Hepatocyte (in vitro differentiated cells): ENCODE measurements around the gene EXOC1. TPM values are rescaled to one million over a fixed set of nuclear protein-coding genes. Genes with fewer than 3 reads are reported as not detected.

Source experiments
- DNase-seq: peaks from one replicate; pipeline ENCODE4 v3.0.0-alpha.2; 2016; ENCODE audit warnings: low spot score
- H2AFZ ChIP-seq: fragments of 200-600 bp; sonication (generic); 2 replicates; pipeline ENCODE4 v1.6.0; 2016; ENCODE audit warnings: antibody characterized with exemption, mild to moderate bottlenecking
- H3K27ac ChIP-seq: fragments of 200-600 bp; sonication (generic); 2 replicates; pipeline ENCODE4 v1.5.1; 2016; ENCODE audit warnings: mild to moderate bottlenecking
- H3K27me3 ChIP-seq: fragments of 200-600 bp; sonication (generic); 2 replicates; pipeline ENCODE4 v1.6.1; 2016
- H3K36me3 ChIP-seq: fragments of 200-600 bp; sonication (generic); replicated peaks from 2 replicates; pipeline ENCODE4 v1.5.1; 2016; ENCODE audit warnings: low read depth; ENCODE audit not compliant: insufficient read depth
- H3K4me1 ChIP-seq: fragments of 200-600 bp; sonication (generic); 2 replicates; pipeline ENCODE4 v1.5.1; 2016; ENCODE audit warnings: mild to moderate bottlenecking, moderate library complexity; ENCODE audit not compliant: insufficient read depth
- H3K4me2 ChIP-seq: fragments of 200-600 bp; sonication (generic); 2 replicates; pipeline ENCODE4 v1.6.0; 2016
- H3K4me3 ChIP-seq: fragments of 200-600 bp; sonication (generic); 2 replicates; pipeline ENCODE4 v1.5.1; 2016; ENCODE audit warnings: mild to moderate bottlenecking
- H3K79me2 ChIP-seq: fragments of 200-600 bp; sonication (generic); 2 replicates; pipeline ENCODE4 v1.6.0; 2017; ENCODE audit warnings: mild to moderate bottlenecking
- H3K9me2 ChIP-seq: fragments of 200-600 bp; sonication (generic); replicated peaks from 2 replicates; pipeline ENCODE4 v1.6.0; 2017; ENCODE audit warnings: mild to moderate bottlenecking; ENCODE audit not compliant: insufficient read depth
- H3K9me3 ChIP-seq: fragments of 200-600 bp; sonication (generic); 2 replicates; pipeline ENCODE4 v1.5.1; 2016; ENCODE audit warnings: low read depth, mild to moderate bottlenecking
- H4K20me1 ChIP-seq: fragments of 200-600 bp; sonication (generic); 2 replicates; pipeline ENCODE4 v1.6.0; 2016; ENCODE audit warnings: mild to moderate bottlenecking; ENCODE audit not compliant: insufficient read depth, poor library complexity, severe bottlenecking
- CTCF ChIP-seq: fragments of 200-600 bp; sonication (generic); IDR thresholded peaks from 2 replicates; pipeline ENCODE4 v1.5.1; 2016; ENCODE audit warnings: antibody characterized with exemption, mild to moderate bottlenecking; ENCODE audit not compliant: poor library complexity
- EZH2 ChIP-seq: fragments of 200-600 bp; sonication (generic); IDR thresholded peaks from 2 replicates; pipeline ENCODE4 v1.6.1; 2016; ENCODE audit warnings: antibody characterized with exemption, mild to moderate bottlenecking, borderline replicate concordance
- EZH2phosphoT487 ChIP-seq: fragments of 200-600 bp; sonication (generic); IDR thresholded peaks from one replicate; pipeline ENCODE4 v1.6.1; 2018; ENCODE audit warnings: antibody characterized with exemption, mild to moderate bottlenecking, low read depth, moderate library complexity; ENCODE audit not compliant: unreplicated experiment, severe bottlenecking
- WGBS: methylation state at CpG from one replicate; pipeline ENCODE4 v1.1.6; 2016; ENCODE audit warnings: low lambda C conversion rate; ENCODE audit errors: missing lambda C conversion rate; 5-methylcytosine and 5-hydroxymethylcytosine counted together
- polyA plus RNA-seq: library from polyadenylated mRNA; unstranded; fragments of >200 nt; fragmentation: Nextera tagmentation; extraction: Ambion mirVana; gene quantifications from 2 replicates; pipeline ENCODE4 v1.2.1, GENCODE V29; 2016
- total RNA-seq: library from RNA; depleted of rRNA; stranded (reverse); fragments of >200 nt; gene quantifications from 2 replicates; pipeline ENCODE4 v1.2.3, GENCODE V29; 2014

EXOC1 gene
- total and polyA plus RNA-seq, 2 experiments from 2014 or later = 15.7 to 31.4 TPM

GRCh38 chr4:55849724-55850123, 3.7 kb upstream of the EXOC1 start:
- H4K20me1 ChIP-seq = no peaks in the 10 kb centered on the region
- H3K4me1 ChIP-seq = peaks cover 5% of the 10 kb centered on the region
- TF ChIP-seq EZH2phosphoT487 (no peak), EZH2 (no peak), CTCF (no peak)
- WGBS = 85% methylated on average over 9 of the region's 9 CpGs
- no peak overlapping the region for H3K27ac ChIP-seq
- H2AFZ ChIP-seq = no peak overlapping the region
- H3K36me3 ChIP-seq = no peaks in the 10 kb centered on the region
- no peak overlapping the region for H3K4me3 ChIP-seq
- peaks cover 7% of the 10 kb centered on the region for H3K79me2 ChIP-seq
- H3K4me2 ChIP-seq = no peak overlapping the region
- DNase-seq = no peak
- no peaks in the 10 kb centered on the region for H3K9me2 ChIP-seq
- H3K27me3 ChIP-seq = no peaks in the 10 kb centered on the region
- no peaks in the 10 kb centered on the region for H3K9me3 ChIP-seq

- TF ChIP-seq CTCF (no peak), EZH2phosphoT487 (no peak)
- H3K4me2 ChIP-seq = no peak overlapping the region
- WGBS = 81% methylated on average over 6 of the region's 6 CpGs
- no peak overlapping the region for H3K4me3 ChIP-seq
- H3K36me3 ChIP-seq = no peaks in the 10 kb centered on the region
- peaks cover 24% of the 10 kb centered on the region for H3K79me2 ChIP-seq
- H2AFZ ChIP-seq = no peak overlapping the region
- peaks cover 7% of the 10 kb centered on the region for H3K4me1 ChIP-seq
- H3K27ac ChIP-seq = no peak overlapping the region
- no peaks in the 10 kb centered on the region for H3K9me2 ChIP-seq
- H3K9me3 ChIP-seq = no peaks in the 10 kb centered on the region
- no peak for DNase-seq
- no peaks in the 10 kb centered on the region for H4K20me1 ChIP-seq
- no peaks in the 10 kb centered on the region for H3K27me3 ChIP-seq
Observed at GRCh38 chr4:55851885-55852284, 1.6 kb upstream of the EXOC1 start.

- Histone ChIP-seq H3K4me1 (peaks cover 7% of the 10 kb centered on the region), H3K9me3 (no peaks in the 10 kb centered on the region), H3K79me2 (peaks cover 34% of the 10 kb centered on the region), H3K9me2 (no peaks in the 10 kb centered on the region), H3K4me2 (peak overlapping the region; percentile 85), H3K36me3 (no peaks in the 10 kb centered on the region), H3K27me3 (no peaks in the 10 kb centered on the region), H3K4me3 (peak overlapping the region; percentile 67), H4K20me1 (no peaks in the 10 kb centered on the region), H2AFZ (peak overlapping the region; percentile 88), H3K27ac (peak overlapping the region; percentile 81)
- no peak for TF ChIP-seq EZH2phosphoT487
- no peak for TF ChIP-seq EZH2
- TF ChIP-seq CTCF = no peak
- peak; percentile 7 for DNase-seq
- WGBS = 29% methylated on average over 5 of the region's 7 CpGs
Observed at GRCh38 chr4:55854129-55854528, 681 bp downstream of the EXOC1 start.

- H3K9me2 ChIP-seq = no peaks in the 10 kb centered on the region
- H3K36me3 ChIP-seq = no peaks in the 10 kb centered on the region
- H3K4me1 ChIP-seq = peaks cover 7% of the 10 kb centered on the region
- TF ChIP-seq EZH2 = no peak
- TF ChIP-seq EZH2phosphoT487 = no peak
- TF ChIP-seq CTCF = no peak
- no peaks in the 10 kb centered on the region for H3K9me3 ChIP-seq
- 94% methylated on average over 1 of the region's 1 CpG for WGBS
- no peak for DNase-seq
- no peak overlapping the region for H3K4me2 ChIP-seq
- peaks cover 37% of the 10 kb centered on the region for H3K79me2 ChIP-seq
- no peaks in the 10 kb centered on the region for H4K20me1 ChIP-seq
- no peak overlapping the region for H2AFZ ChIP-seq
- H3K27ac ChIP-seq = no peak overlapping the region
- H3K27me3 ChIP-seq = no peaks in the 10 kb centered on the region
- no peak overlapping the region for H3K4me3 ChIP-seq
Observed at GRCh38 chr4:55857586-55857985, 4.1 kb downstream of the EXOC1 start.
